ENCODE measurements around the gene RASSF8.

Gene RASSF8

DNA sequence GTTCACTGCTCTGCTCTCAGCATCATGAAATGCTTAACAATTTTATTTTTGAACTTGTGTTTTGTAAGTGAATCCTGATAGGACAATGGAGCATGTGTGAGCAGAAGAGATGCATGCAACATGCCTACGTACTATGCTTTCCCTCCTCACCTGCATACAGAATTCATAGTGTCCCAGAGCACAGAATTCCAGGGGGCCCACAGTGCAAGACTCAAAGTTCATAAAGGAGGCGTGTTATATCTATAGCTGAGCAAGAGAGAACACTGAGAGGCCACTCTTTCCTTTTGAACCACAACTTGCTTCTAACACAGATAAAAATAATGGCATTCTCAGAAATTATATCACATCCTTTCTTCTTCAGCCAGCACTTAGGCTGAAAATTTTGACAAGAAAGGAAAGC is 137.6 kb downstream of the RASSF8 start:
- H3K4me3 ChIP-seq (ENCODE audit: control insufficient read depth, low read depth, low read length), result no peak overlapping the region
- TF ChIP-seq, protein P1, sequence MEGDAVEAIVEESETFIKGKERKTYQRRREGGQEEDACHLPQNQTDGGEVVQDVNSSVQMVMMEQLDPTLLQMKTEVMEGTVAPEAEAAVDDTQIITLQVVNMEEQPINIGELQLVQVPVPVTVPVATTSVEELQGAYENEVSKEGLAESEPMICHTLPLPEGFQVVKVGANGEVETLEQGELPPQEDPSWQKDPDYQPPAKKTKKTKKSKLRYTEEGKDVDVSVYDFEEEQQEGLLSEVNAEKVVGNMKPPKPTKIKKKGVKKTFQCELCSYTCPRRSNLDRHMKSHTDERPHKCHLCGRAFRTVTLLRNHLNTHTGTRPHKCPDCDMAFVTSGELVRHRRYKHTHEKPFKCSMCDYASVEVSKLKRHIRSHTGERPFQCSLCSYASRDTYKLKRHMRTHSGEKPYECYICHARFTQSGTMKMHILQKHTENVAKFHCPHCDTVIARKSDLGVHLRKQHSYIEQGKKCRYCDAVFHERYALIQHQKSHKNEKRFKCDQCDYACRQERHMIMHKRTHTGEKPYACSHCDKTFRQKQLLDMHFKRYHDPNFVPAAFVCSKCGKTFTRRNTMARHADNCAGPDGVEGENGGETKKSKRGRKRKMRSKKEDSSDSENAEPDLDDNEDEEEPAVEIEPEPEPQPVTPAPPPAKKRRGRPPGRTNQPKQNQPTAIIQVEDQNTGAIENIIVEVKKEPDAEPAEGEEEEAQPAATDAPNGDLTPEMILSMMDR (conservative IDR thresholded peaks at IDR 0.05; ENCODE audit: control insufficient read depth, insufficient read depth, low read depth, low read length), result no peak
- no peak for DNase-seq (ENCODE audit: low read depth)

DNA sequence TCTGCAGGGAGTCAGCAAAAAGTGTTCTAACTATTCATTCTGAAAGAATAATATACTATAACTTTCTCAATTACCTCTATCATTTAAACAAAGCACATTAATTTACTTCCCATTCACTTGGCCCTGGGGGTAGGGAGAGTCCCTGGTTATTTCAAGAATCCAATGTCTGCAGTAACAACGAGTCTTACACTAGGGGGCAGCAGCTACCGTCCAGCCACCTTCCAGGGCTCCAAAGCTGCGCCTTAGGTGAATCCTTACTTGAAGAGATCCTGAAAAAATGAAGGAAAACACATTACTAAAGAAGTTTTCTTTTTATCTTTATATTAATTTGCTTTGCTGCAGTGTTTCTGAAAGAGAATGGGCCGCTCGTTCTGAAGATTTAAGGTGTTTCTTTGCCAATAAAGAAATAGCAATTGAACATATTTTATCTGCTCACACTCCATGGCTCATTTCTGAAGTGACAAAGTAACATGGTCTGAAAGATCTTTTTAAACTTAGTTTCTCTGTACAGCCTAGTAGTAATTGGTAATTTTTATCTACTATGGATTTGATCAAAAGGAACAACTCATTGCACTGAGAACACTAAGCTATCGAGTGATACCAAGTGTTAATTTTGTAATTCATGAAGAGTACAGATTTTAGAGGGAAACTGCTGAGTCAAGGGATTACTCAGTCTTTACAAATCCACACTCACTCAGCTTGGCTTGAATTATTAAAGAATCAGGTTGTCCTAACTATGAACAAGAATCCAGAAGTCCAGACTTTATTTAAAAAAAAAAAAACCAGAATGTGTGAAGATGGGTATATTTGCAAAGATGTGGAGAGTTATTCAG is 138.8 kb downstream of the RASSF8 start:
- TF ChIP-seq, protein P1 (conservative IDR thresholded peaks at IDR 0.05; ENCODE audit: control insufficient read depth, insufficient read depth, low read depth, low read length), result peak; percentile 97
- DNase-seq (ENCODE audit: low read depth), result peak; percentile 80
- H3K4me3 ChIP-seq (ENCODE audit: control insufficient read depth, low read depth, low read length), result no peak overlapping the region

DNA sequence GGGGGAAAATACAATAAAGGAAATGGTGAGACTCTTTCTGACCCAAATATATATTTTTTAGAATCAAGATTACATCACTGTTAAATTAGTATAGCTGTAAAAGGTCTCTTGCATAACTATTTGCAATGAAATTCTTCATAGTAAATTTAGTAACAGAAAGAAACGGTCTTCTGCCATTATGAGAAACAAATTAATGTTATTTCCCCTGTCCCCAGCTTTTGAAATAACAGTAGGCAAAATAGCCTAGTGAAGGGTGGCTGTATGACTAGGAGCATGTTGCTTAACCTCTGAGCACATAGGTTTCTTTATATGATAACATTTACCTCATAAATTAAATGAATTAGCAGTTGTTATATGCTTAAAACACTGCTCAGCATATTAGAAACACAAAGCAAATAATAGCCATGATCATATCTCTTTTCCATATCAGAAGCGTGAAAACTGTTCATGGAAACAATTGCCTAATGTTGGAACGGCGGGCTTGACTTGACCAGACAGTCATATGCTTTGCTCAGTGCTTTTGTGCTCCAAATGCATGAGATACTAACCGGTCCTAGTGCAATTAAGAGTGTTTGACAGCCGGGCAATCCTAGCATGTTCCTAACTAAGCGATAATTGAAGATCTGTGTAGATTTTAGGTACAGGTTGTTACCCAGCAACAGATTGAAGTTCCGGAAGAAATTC is 142.3 kb downstream of the RASSF8 start:
- no peak overlapping the region for H3K4me3 ChIP-seq (ENCODE audit: control insufficient read depth, low read depth, low read length)
- DNase-seq (ENCODE audit: low read depth), result no peak
- TF ChIP-seq, protein P1 (conservative IDR thresholded peaks at IDR 0.05; ENCODE audit: control insufficient read depth, insufficient read depth, low read depth, low read length), result no peak

DNA sequence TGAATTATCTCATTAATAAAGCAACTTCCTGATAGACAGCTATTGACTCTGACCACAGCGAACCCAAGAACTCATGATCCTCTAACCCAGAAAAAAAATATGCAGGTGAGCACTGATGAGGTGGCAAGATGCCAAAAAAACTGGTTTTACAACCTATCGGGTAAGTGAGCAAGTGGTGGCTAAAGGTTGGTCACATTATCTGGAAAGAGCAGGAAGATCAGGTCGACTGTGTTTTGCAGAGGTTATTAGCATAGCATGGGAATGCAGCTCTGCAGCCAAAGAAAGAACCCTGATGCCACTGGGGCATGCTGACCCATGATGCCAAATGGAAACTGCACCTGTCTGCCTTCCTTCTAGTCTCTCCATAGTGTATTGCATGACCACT is 142.9 kb downstream of the RASSF8 start:
- TF ChIP-seq, protein P1 (conservative IDR thresholded peaks at IDR 0.05; ENCODE audit: control insufficient read depth, insufficient read depth, low read depth, low read length), result no peak
- no peak for DNase-seq (ENCODE audit: low read depth)
- no peak overlapping the region for H3K4me3 ChIP-seq (ENCODE audit: control insufficient read depth, low read depth, low read length)

DNA sequence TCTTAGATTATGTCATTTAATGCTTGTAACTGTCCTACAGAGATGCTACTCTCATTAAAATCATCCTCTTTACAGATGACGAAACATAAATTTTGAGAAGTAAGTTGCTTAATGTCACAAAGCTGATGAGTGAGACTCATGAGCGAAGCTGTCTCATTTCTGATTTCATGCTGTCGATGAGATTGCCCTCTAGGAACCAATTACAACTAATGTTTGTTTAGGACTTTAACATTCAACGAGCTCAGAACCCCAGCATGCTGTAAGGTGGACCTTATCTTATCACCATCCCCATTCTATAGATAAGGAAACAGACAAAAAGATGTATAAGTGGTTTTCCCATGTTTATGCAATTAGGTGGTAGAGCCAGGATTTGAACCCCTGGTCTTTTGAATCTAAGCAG is 143.3 kb downstream of the RASSF8 start:
- no peak for DNase-seq (ENCODE audit: low read depth)
- H3K4me3 ChIP-seq (ENCODE audit: control insufficient read depth, low read depth, low read length), result no peak overlapping the region
- TF ChIP-seq, protein P1 (conservative IDR thresholded peaks at IDR 0.05; ENCODE audit: control insufficient read depth, insufficient read depth, low read depth, low read length), result no peak

DNA sequence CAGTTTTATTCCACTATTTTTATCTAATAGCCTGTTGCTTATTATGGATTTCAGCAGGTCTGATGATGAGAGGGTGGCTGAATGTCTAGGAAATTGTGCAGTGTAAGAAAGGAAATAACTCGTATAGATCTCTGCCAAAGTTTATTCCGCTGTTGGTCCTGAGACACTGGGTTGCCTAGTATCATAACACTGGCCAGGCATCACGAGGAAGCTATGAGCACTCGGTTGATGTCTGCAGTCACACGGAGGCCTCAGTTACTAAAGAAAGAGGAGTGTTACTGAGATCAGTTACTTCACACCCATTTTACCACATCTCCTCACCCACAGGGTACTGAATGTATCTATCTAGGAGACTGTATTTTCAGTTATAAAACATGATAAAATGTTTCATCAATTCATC is 144.5 kb downstream of the RASSF8 start:
- DNase-seq (ENCODE audit: low read depth), result no peak
- TF ChIP-seq, protein P1 (conservative IDR thresholded peaks at IDR 0.05; ENCODE audit: control insufficient read depth, insufficient read depth, low read depth, low read length), result no peak

More for the DNA sequence above, 144.5 kb downstream of the RASSF8 start:
- no peak overlapping the region for H3K4me3 ChIP-seq (ENCODE audit: control insufficient read depth, low read depth, low read length)

Measured in fibroblast of mammary gland (primary cell).